Thoracic aorta (tissue), 2 donors: ENCODE data around the gene TMEM97. TPM values are rescaled to one million over a fixed set of nuclear protein-coding genes. Genes with fewer than 3 reads are reported as not detected.

Source experiments
- ATAC-seq: fragments of 150-250 bp; one replicate; pipeline ENCODE4 v1.8.0; 2017; ENCODE audit warnings: low read depth; ENCODE audit not compliant: insufficient number of reproducible peaks, low FRiP score
- DNase-seq: peaks from one replicate; pipeline ENCODE4 v3.0.0-alpha.2; 2020; ENCODE audit warnings: low spot score
- H3K27ac ChIP-seq, 2 donors: fragments of 200-600 bp; sonication (generic); 1 replicate in 1 of 2; 2 replicates in 1 of 2; pipeline ENCODE4 v1.5.1; 2016; ENCODE audit warnings: mild to moderate bottlenecking in 2 of 2, moderate library complexity in 2 of 2
- H3K27me3 ChIP-seq: fragments of 200-600 bp; sonication (generic); replicated peaks from 2 replicates; pipeline ENCODE4 v1.6.0; 2016; ENCODE audit warnings: mild to moderate bottlenecking; ENCODE audit not compliant: insufficient read depth
- H3K36me3 ChIP-seq: fragments of 200-600 bp; sonication (generic); one replicate; pipeline ENCODE4 v1.5.1; 2016
- H3K4me1 ChIP-seq, 2 donors: fragments of 200-600 bp; sonication (generic); 1 replicate in 1 of 2; 2 replicates in 1 of 2; pipeline versions ENCODE4 v1.5.1 to v1.6.0; 2016; ENCODE audit warnings: low read depth in 2 of 2, mild to moderate bottlenecking in 1 of 2; ENCODE audit not compliant: control insufficient read depth in 1 of 2
- H3K4me3 ChIP-seq: fragments of 200-600 bp; sonication (generic); 2 replicates; pipeline ENCODE4 v1.5.1; 2016; ENCODE audit warnings: mild to moderate bottlenecking
- H3K9me3 ChIP-seq: fragments of 200-600 bp; sonication (generic); 2 replicates; pipeline ENCODE4 v1.5.1; 2016
- total RNA-seq, 2 donors: library from RNA; depleted of rRNA; stranded (reverse); fragments of >200 nt; gene quantifications; one replicate each; pipeline versions ENCODE4 v1.1.0 to v1.2.3, GENCODE V29; 2016
- TF ChIP-seq, protein P1 (sequence below): fragments of 200-600 bp; sonication (generic); IDR thresholded peaks from one replicate; pipeline ENCODE4 v1.5.1; 2019; ENCODE audit warnings: antibody characterized with exemption

TMEM97 gene
- total RNA-seq, 2 donors from 2014 or later = 1.1 to 5.9 TPM

DNA sequence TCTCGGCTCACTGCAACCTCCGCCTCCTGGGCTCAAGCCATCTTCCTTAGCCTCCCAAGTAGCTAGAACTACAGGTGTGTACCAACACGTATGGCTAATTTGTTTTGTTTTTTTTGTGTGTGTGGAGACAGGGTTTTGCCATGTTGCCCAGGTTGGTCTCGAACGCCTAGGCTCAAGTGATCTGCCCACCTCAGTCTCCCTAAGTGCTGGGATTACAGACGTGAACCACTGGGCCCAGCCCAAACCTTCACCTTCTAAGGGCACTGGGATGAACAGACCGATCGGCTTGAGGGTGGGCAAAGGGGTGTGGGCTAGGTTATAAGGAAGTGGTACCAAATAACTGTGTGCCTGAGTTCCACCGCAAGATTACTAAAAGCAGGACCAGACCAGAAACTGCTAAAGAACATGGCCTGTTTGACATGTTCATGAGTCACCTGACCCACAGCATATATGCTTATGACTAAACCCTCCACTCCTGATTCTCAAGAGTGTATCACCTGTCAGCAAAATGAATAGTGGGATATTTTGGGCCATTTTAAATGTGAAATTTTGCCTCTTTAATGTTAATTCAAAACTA lies 8.1 kb downstream of the TMEM97 start:
- TF ChIP-seq, protein P1, sequence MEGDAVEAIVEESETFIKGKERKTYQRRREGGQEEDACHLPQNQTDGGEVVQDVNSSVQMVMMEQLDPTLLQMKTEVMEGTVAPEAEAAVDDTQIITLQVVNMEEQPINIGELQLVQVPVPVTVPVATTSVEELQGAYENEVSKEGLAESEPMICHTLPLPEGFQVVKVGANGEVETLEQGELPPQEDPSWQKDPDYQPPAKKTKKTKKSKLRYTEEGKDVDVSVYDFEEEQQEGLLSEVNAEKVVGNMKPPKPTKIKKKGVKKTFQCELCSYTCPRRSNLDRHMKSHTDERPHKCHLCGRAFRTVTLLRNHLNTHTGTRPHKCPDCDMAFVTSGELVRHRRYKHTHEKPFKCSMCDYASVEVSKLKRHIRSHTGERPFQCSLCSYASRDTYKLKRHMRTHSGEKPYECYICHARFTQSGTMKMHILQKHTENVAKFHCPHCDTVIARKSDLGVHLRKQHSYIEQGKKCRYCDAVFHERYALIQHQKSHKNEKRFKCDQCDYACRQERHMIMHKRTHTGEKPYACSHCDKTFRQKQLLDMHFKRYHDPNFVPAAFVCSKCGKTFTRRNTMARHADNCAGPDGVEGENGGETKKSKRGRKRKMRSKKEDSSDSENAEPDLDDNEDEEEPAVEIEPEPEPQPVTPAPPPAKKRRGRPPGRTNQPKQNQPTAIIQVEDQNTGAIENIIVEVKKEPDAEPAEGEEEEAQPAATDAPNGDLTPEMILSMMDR = no peak
- no peak overlapping the region for H3K4me3 ChIP-seq
- ATAC-seq (no peak), DNase-seq (no peak)
- H3K4me1 ChIP-seq = no peaks in the 10 kb centered on the region
- H3K27ac ChIP-seq = no peak overlapping the region
- peaks cover 13% of the 10 kb centered on the region for H3K36me3 ChIP-seq
- H3K27me3 ChIP-seq = no peaks in the 10 kb centered on the region
- H3K9me3 ChIP-seq = no peaks in the 10 kb centered on the region

DNA sequence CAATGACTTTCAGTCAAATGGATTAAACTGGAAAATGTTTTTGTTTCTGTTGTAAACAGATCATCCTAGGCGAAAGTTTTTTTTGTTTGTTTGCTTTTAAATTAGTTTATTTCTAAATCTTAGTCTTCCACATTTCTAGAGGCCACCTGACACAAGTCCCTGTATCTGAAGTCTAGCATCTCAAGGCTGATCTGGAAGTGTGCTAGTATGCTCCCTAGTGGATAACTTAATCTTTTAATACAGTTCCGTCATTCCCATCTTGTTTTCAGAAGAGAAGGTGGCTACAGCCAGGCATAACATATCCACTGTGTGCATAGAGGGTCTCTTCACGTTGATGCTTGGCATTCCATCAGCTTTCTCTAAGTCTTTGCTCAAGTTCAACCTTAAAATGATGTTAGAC lies 8.7 kb downstream of the TMEM97 start:
- ATAC-seq = no peak
- TF ChIP-seq, protein P1 = no peak
- H3K36me3 ChIP-seq = peaks cover 13% of the 10 kb centered on the region

DNA sequence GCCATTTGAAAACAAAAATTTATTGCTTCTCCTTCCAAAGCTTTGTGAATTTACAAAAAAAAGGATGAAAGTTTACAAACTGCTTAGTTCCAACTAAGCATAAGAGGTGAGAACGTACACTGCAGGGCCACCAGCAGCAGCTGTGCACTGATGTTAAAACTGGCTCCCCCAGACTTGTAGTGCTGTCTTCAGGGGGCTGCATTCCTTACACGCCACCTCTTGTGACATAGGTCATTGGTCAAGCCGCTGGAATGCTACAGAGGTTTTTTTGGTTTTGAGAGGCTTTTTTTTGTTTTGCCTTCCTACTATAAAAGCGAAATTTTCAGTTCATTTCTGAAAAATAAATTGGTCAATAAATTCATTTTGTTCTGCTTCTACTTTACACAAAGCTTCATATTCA lies 9.3 kb downstream of the TMEM97 start:
- Histone ChIP-seq H3K27ac (no peak overlapping the region), H3K4me1 (peaks cover 0 to 3% of the 10 kb centered on the region in 2 donors), H3K9me3 (no peaks in the 10 kb centered on the region), H3K36me3 (peaks cover 13% of the 10 kb centered on the region), H3K27me3 (no peaks in the 10 kb centered on the region), H3K4me3 (no peak overlapping the region)
- no peak for DNase-seq
- ATAC-seq = no peak
- TF ChIP-seq, protein P1 = no peak

More for the DNA sequence above, 8.7 kb downstream of the TMEM97 start:
- no peak for DNase-seq
- no peaks in the 10 kb centered on the region for H3K27me3 ChIP-seq
- H3K4me3 ChIP-seq = no peak overlapping the region
- no peaks in the 10 kb centered on the region for H3K9me3 ChIP-seq
- H3K4me1 ChIP-seq = no peaks in the 10 kb centered on the region
- H3K27ac ChIP-seq = no peak overlapping the region

DNA sequence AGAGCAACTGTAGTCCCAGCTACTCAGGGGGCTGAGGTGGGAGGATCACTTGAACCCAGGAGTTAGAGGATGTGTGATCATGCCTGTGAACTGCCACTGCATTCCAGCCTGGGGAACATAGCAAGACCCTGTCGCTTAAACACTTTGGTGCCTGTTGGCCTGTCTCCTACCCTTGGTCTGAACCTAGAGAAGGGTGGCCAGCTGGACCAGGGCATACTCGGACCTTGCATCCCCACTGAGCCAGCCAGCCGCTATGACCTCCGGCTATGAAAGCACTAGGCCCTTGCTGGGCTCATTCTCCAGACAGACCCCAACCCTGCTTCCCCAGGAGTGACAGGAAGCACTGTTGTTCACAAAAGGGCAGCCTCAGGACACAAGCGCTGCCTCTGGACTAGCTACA lies 11.7 kb downstream of the TMEM97 start:
- H3K4me3 ChIP-seq = no peak overlapping the region
- peaks cover 9 to 17% of the 10 kb centered on the region in 2 donors for H3K4me1 ChIP-seq
- ATAC-seq (no peak), DNase-seq (no peak)
- TF ChIP-seq, protein P1 = no peak
- H3K9me3 ChIP-seq = no peaks in the 10 kb centered on the region
- peaks cover 13% of the 10 kb centered on the region for H3K36me3 ChIP-seq
- H3K27me3 ChIP-seq = no peaks in the 10 kb centered on the region
- H3K27ac ChIP-seq = no peak overlapping the region

DNA sequence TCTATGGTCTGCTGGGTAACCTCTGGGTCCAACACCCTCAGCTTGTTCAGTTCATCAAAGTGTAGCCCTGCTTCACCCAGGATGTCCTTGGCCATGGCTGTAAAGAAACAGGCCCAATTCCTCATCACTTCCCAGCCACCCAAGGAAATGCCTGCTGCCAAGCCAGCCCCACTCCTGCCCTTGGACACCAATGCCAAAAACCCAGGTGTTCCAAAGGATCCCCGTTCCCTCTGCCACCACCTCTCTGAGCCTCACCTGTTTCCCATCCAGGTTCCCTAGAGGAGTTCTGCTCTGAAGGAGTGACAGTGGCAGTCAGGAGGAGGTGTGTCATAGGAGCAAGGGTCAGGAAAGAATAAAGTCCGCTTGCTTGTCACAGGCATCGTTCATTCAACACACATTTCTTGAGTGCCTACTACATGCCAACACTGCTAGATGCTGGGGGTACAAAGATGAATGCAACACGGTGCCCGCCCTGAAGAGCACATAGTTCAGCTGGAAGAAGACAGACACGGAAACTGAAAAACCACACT lies 13.0 kb downstream of the TMEM97 start:
- peaks cover 13% of the 10 kb centered on the region for H3K36me3 ChIP-seq
- H3K27ac ChIP-seq = no peak overlapping the region
- H3K4me3 ChIP-seq = no peak overlapping the region
- no peaks in the 10 kb centered on the region for H3K27me3 ChIP-seq
- no peaks in the 10 kb centered on the region for H3K9me3 ChIP-seq
- peaks cover 15 to 25% of the 10 kb centered on the region in 2 donors for H3K4me1 ChIP-seq
- ATAC-seq (no peak), DNase-seq (no peak)
- TF ChIP-seq, protein P1 = no peak
